ENCODE measurements around the gene TMEM247. TPM values are rescaled to one million over a fixed set of nuclear protein-coding genes. Genes with fewer than 3 reads are reported as not detected.

Gene TMEM247
- total and polyA plus RNA-seq, 2 of the 8 experiments (the other 6 are each of a cell fraction or from before 2014, with no cell fraction given), result not detected

- TF ChIP-seq ATF2 (IDR thresholded peaks at IDR 0.05; ENCODE audit: low read length) (no peak), JUND (IDR thresholded peaks at IDR 0.05; ENCODE audit: low read length) (no peak), ZNF274 (IDR thresholded peaks at IDR 0.05; ENCODE audit: borderline replicate concordance, extremely low read depth, low read length) (no peak), GTF2F1 (IDR thresholded peaks at IDR 0.05; ENCODE audit: borderline replicate concordance, low read depth, low read length) (no peak)
These were observed 31.3 kb downstream of the TMEM247 start (continued) for GRCh38 chr2:46510598-46511177.

Data from H1 (cell line).